ENCODE data around the gene ZBTB16. TPM values are rescaled to one million over a fixed set of nuclear protein-coding genes. Genes with fewer than 3 reads are reported as not detected.

The ZBTB16 gene
- total RNA-seq, 1 experiment from 2014 or later: 0.21 TPM

GRCh38 chr11:114281388-114281956, 222.0 kb downstream of the ZBTB16 start:
- DNase-seq (ENCODE audit: low read depth, low spot score): no peak
- no TSS peak for BruUV-seq (replicated peaks)
- Histone ChIP-seq H3K27ac (ENCODE audit: low read length) (no peak overlapping the region), H3K27me3 (ENCODE audit: control insufficient read depth, insufficient read depth, low read length) (peaks cover 3% of the 10 kb centered on the region; the same call in 1 of the 2 replicates), H3K9me3 (ENCODE audit: control insufficient read depth, insufficient read depth, low read depth, low read length) (no peaks in the 10 kb centered on the region), H3K36me3 (ENCODE audit: control insufficient read depth, insufficient read depth, low read length) (no peaks in the 10 kb centered on the region), H3K4me3 (ENCODE audit: low read depth in 2 of 2, low read length in 2 of 2) (no peak overlapping the region), H3K4me1 (ENCODE audit: control insufficient read depth, insufficient read depth, low read length) (no peaks in the 10 kb centered on the region)
- intact Hi-C loops (cut with micrococcal nuclease; ENCODE audit: unreplicated experiment) (no loop called here), in situ Hi-C loops (cut with HindIII; ENCODE audit: low pct_unique_long_range_greater_than_20kb, low sequenced_read_pairs) (no loop called here)
- CTCF ChIA-PET: interaction anchor here (1.0 kb wide), 1 partner anchor 59 kb away, joined by 3 read pairs; no protein-coding TSS in a partner anchor
- POLR2A ChIA-PET: no interaction called here
- ATAC-seq: no peak
- TF ChIP-seq SIN3A (IDR thresholded peaks at IDR 0.05; ENCODE audit: borderline replicate concordance, insufficient read depth, low read depth, low read length) (no peak), TCF7L2 (IDR thresholded peaks at IDR 0.05; ENCODE audit: low read depth, low read length) (no peak), POLR2AphosphoS5 (IDR thresholded peaks at IDR 0.05; ENCODE audit: low read depth, low read length) (no peak), CTCF (IDR thresholded peaks at IDR 0.05) (no peak), REST (IDR thresholded peaks at IDR 0.05; ENCODE audit: insufficient read depth in 1 of 2, low read depth in 2 of 2, low read length in 1 of 2) (no peak)

GRCh38 chr11:114282488-114282887, 223.0 kb downstream of the ZBTB16 start:
- ATAC-seq (no peak), DNase-seq (ENCODE audit: low read depth, low spot score) (no peak)
- no TSS peak for BruUV-seq (replicated peaks)
- Histone ChIP-seq H3K9me3 (ENCODE audit: control insufficient read depth, insufficient read depth, low read depth, low read length) (no peaks in the 10 kb centered on the region), H3K4me3 (ENCODE audit: low read depth in 2 of 2, low read length in 2 of 2) (no peak overlapping the region), H3K27ac (ENCODE audit: low read length) (no peak overlapping the region), H3K27me3 (ENCODE audit: control insufficient read depth, insufficient read depth, low read length) (no peaks in the 10 kb centered on the region), H3K36me3 (ENCODE audit: control insufficient read depth, insufficient read depth, low read length) (no peaks in the 10 kb centered on the region), H3K4me1 (ENCODE audit: control insufficient read depth, insufficient read depth, low read length) (no peaks in the 10 kb centered on the region)
- no peak for TF ChIP-seq REST (IDR thresholded peaks at IDR 0.05; ENCODE audit: insufficient read depth in 1 of 2, low read depth in 2 of 2, low read length in 1 of 2)
- no peak for TF ChIP-seq POLR2AphosphoS5 (IDR thresholded peaks at IDR 0.05; ENCODE audit: low read depth, low read length)
- no peak for TF ChIP-seq SIN3A (IDR thresholded peaks at IDR 0.05; ENCODE audit: borderline replicate concordance, insufficient read depth, low read depth, low read length)
- TF ChIP-seq CTCF (IDR thresholded peaks at IDR 0.05): no peak
- no peak for TF ChIP-seq TCF7L2 (IDR thresholded peaks at IDR 0.05; ENCODE audit: low read depth, low read length)
- intact Hi-C loops (cut with micrococcal nuclease; ENCODE audit: unreplicated experiment): no loop called here
- POLR2A ChIA-PET: no interaction called here
- CTCF ChIA-PET: no interaction called here
- in situ Hi-C loops (cut with HindIII; ENCODE audit: low pct_unique_long_range_greater_than_20kb, low sequenced_read_pairs): no loop called here

Data from Panc1 (cell line).